Tongue (tissue), 2 donors: ENCODE data around the gene CRTC1. TPM values are rescaled to one million over a fixed set of nuclear protein-coding genes. Genes with fewer than 3 reads are reported as not detected.

Source experiments
- DNase-seq: peaks from one replicate; pipeline ENCODE4 v3.0.0-alpha.2; 2015
- total RNA-seq: library from RNA; depleted of rRNA; stranded (reverse); fragments of >200 nt; gene quantifications from one replicate; pipeline ENCODE4 v1.2.3, GENCODE V29; 2014

CRTC1 gene
- total RNA-seq, 1 donor from 2014 or later: 5.4 TPM

GRCh38 chr19:18770663-18771327 lies 87.3 kb downstream of the CRTC1 start:
- DNase-seq: no peak

GRCh38 chr19:18771328-18772242 lies 88.1 kb downstream of the CRTC1 start:
- no peak for DNase-seq

GRCh38 chr19:18772620-18773587 lies 89.4 kb downstream of the CRTC1 start:
- peak; percentile 40 for DNase-seq

- no peak for DNase-seq
Observed at GRCh38 chr19:18773682-18774081, 90.2 kb downstream of the CRTC1 start.

- no peak for DNase-seq
Observed at GRCh38 chr19:18774107-18774506, 90.6 kb downstream of the CRTC1 start.

GRCh38 chr19:18774782-18775444 lies 91.4 kb downstream of the CRTC1 start:
- DNase-seq: no peak

- no peak for DNase-seq
Observed at GRCh38 chr19:18775586-18776287, 92.3 kb downstream of the CRTC1 start.

GRCh38 chr19:18776288-18776594 lies 92.8 kb downstream of the CRTC1 start:
- no peak for DNase-seq

- no peak for DNase-seq
Observed at GRCh38 chr19:18776736-18777135, 93.3 kb downstream of the CRTC1 start.

GRCh38 chr19:18777301-18778075 lies 94.0 kb downstream of the CRTC1 start:
- no peak for DNase-seq

- DNase-seq: no peak
Observed at GRCh38 chr19:18778076-18778389, 94.6 kb downstream of the CRTC1 start.

GRCh38 chr19:18778826-18779495 lies 95.5 kb downstream of the CRTC1 start:
- DNase-seq: no peak

GRCh38 chr19:18780081-18780480 lies 96.6 kb downstream of the CRTC1 start:
- no peak for DNase-seq

- DNase-seq: no peak
Observed at GRCh38 chr19:18780631-18781030, 97.2 kb downstream of the CRTC1 start.

- DNase-seq: no peak
Observed at GRCh38 chr19:18781047-18781600, 97.6 kb downstream of the CRTC1 start.

- no peak for DNase-seq
Observed at GRCh38 chr19:18781885-18782527, 98.5 kb downstream of the CRTC1 start.

GRCh38 chr19:18782559-18783225 lies 99.2 kb downstream of the CRTC1 start:
- DNase-seq: no peak

- DNase-seq: no peak
Observed at GRCh38 chr19:18783958-18784785, 100.7 kb downstream of the CRTC1 start.
